Neural progenitor cell (in vitro differentiated cells): ENCODE measurements around the gene TIFAB.

Experiments
- EZH2 ChIP-seq: fragments of 200-600 bp; sonication (generic); IDR thresholded peaks from 2 replicates; pipeline ENCODE4 v1.6.1; 2017; ENCODE audit warnings: antibody characterized with exemption, mild to moderate bottlenecking, moderate library complexity
- EZH2phosphoT487 ChIP-seq: fragments of 200-600 bp; sonication (generic); IDR thresholded peaks from 2 replicates; pipeline ENCODE4 v1.6.1; 2017; ENCODE audit warnings: antibody characterized with exemption
- TF ChIP-seq, protein P1 (sequence below): fragments of 200-600 bp; sonication (generic); IDR thresholded peaks from 2 replicates; pipeline ENCODE4 v1.5.1; 2017; ENCODE audit warnings: antibody characterized with exemption, mild to moderate bottlenecking

GRCh38 chr5:135466178-135467050 is 14.3 kb upstream of the TIFAB start:
- TF ChIP-seq EZH2 (peak; percentile 79), EZH2phosphoT487 (peak; percentile 53)
- TF ChIP-seq, protein P1, sequence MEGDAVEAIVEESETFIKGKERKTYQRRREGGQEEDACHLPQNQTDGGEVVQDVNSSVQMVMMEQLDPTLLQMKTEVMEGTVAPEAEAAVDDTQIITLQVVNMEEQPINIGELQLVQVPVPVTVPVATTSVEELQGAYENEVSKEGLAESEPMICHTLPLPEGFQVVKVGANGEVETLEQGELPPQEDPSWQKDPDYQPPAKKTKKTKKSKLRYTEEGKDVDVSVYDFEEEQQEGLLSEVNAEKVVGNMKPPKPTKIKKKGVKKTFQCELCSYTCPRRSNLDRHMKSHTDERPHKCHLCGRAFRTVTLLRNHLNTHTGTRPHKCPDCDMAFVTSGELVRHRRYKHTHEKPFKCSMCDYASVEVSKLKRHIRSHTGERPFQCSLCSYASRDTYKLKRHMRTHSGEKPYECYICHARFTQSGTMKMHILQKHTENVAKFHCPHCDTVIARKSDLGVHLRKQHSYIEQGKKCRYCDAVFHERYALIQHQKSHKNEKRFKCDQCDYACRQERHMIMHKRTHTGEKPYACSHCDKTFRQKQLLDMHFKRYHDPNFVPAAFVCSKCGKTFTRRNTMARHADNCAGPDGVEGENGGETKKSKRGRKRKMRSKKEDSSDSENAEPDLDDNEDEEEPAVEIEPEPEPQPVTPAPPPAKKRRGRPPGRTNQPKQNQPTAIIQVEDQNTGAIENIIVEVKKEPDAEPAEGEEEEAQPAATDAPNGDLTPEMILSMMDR, result peak; percentile 89
